Aorta (tissue), 5 donors: ENCODE data around the gene PI4KA. TPM values are rescaled to one million over a fixed set of nuclear protein-coding genes. Genes with fewer than 3 reads are reported as not detected.
"Not testable (repeated sequence)": the region's sequence is repeated elsewhere in the genome, so short reads cannot be mapped to it uniquely, and the experiment has no call there.

Experiments used
- ATAC-seq: fragments of 200-7000 bp; cut with Tn5 transposase; one replicate; pipeline ENCODE4 v1.9.1; 2022; ENCODE audit warnings: moderate library complexity; ENCODE audit not compliant: low FRiP score
- DNase-seq, 2 donors: peaks; one replicate each; pipeline ENCODE4 v3.0.0-alpha.2; 2020
- H3K27ac ChIP-seq, 2 donors: one replicate each; pipeline ENCODE4 v1.5.1; 2013; ENCODE audit warnings: low read length in 2 of 2, mild to moderate bottlenecking in 2 of 2, moderate library complexity in 2 of 2, control low read depth in 1 of 2, inconsistent platforms in 1 of 2, low read depth in 1 of 2
- H3K27me3 ChIP-seq, 2 donors: one replicate each; pipeline ENCODE4 v1.6.1; 2013; ENCODE audit warnings: control low read depth in 1 of 2, low read length in 1 of 2, mild to moderate bottlenecking in 1 of 2, moderate library complexity in 1 of 2; ENCODE audit not compliant: insufficient read depth in 2 of 2, control insufficient read depth in 1 of 2
- H3K36me3 ChIP-seq, 2 donors: one replicate each; pipeline ENCODE4 v1.6.1; 2013; ENCODE audit warnings: control low read depth in 1 of 2, low read length in 1 of 2, mild to moderate bottlenecking in 1 of 2; ENCODE audit not compliant: insufficient read depth in 2 of 2, control insufficient read depth in 1 of 2
- H3K4me1 ChIP-seq, 2 donors: one replicate each; pipeline ENCODE4 v1.6.1; 2013; ENCODE audit warnings: low read length in 2 of 2, control low read depth in 1 of 2, mild to moderate bottlenecking in 1 of 2, moderate library complexity in 1 of 2; ENCODE audit not compliant: insufficient read depth in 2 of 2, control insufficient read depth in 1 of 2
- H3K4me3 ChIP-seq, 2 donors: one replicate each; pipeline ENCODE4 v1.5.1; 2013; ENCODE audit warnings: low read length in 2 of 2, control low read depth in 1 of 2, mild to moderate bottlenecking in 1 of 2
- H3K9me3 ChIP-seq: one replicate; pipeline ENCODE4 v1.6.1; 2013; ENCODE audit warnings: mild to moderate bottlenecking, low read length; ENCODE audit not compliant: control insufficient read depth
- WGBS, 2 donors: extraction: QIAGEN DNeasy Blood & Tissue Kit; methylation state at CpG; one replicate each; pipeline ENCODE4 v1.1.7; 2013; 5-methylcytosine and 5-hydroxymethylcytosine counted together
- intact Hi-C, 2 donors: fragments of 100-400 bp; cut with DNase I; formaldehyde crosslinking; loops; one replicate each; pipeline versions ENCODE4 v1.14.2 to v1.15.0; 2022
- polyA plus RNA-seq, 2 donors: library from polyadenylated mRNA; stranded (reverse); fragments of 200-250 nt; gene quantifications; one replicate each; pipeline ENCODE4 v1.2.3, GENCODE V29; 2013
- total RNA-seq, 2 donors: library from RNA; stranded (reverse); fragmentation: NEBNext Ultra II Directional; extraction: Animal tissue kit (Norgen Biotek cat#: 25700); gene quantifications; one replicate each; pipeline ENCODE4 v1.2.1, GENCODE V29; 2021
- donor health status: healthy with polysubstance abuse.
- donor health status: Bipolar disorder and iron deficiency.
- donor health status: DM: no; HTN: no; CAD: no.
- donor health status: DM: no; HTN: no; CAD: no.
- donor health status: DM: yes; HTN: yes; CAD: no.

PI4KA gene
- total and polyA plus RNA-seq, 4 donors, result 21.9 to 107 (median 74.8) TPM

GRCh38 chr22:20672732-20673131, 185.9 kb downstream of the PI4KA start:
- Histone ChIP-seq H3K4me3 (no peak overlapping the region), H3K36me3 (no peaks in the 10 kb centered on the region), H3K9me3 (no peaks in the 10 kb centered on the region), H3K27ac (no peak overlapping the region), H3K27me3 (no peaks in the 10 kb centered on the region), H3K4me1 (no peaks in the 10 kb centered on the region)
- intact Hi-C loops, result no loop called here
- DNase-seq (no peak), ATAC-seq (no peak)
- WGBS, 2 donors, result 68 to 75% methylated on average over 3 of the region's 3 CpGs

GRCh38 chr22:20672082-20672424, 186.6 kb downstream of the PI4KA start:
- DNase-seq (no peak), ATAC-seq (no peak)
- intact Hi-C loops, result no loop called here
- 86 to 90% methylated on average over 5 of the region's 5 CpGs for WGBS, 2 donors
- Histone ChIP-seq H3K27ac (no peak overlapping the region), H3K9me3 (no peaks in the 10 kb centered on the region), H3K4me1 (no peaks in the 10 kb centered on the region), H3K36me3 (no peaks in the 10 kb centered on the region), H3K27me3 (no peaks in the 10 kb centered on the region), H3K4me3 (no peak overlapping the region)

GRCh38 chr22:20671409-20672081, 187.1 kb downstream of the PI4KA start:
- Histone ChIP-seq H3K9me3 (no peaks in the 10 kb centered on the region), H3K27ac (no peak overlapping the region), H3K27me3 (no peaks in the 10 kb centered on the region), H3K36me3 (no peaks in the 10 kb centered on the region), H3K4me3 (no peak overlapping the region), H3K4me1 (no peaks in the 10 kb centered on the region)
- DNase-seq (no peak), ATAC-seq (no peak)
- WGBS, 2 donors, result 81 to 85% methylated on average over 6 of the region's 6 CpGs
- intact Hi-C loops, result no loop called here

- DNase-seq, intact Hi-C loops, ATAC-seq, H3K4me3 ChIP-seq, H3K27me3 ChIP-seq, H3K36me3 ChIP-seq, H3K27ac ChIP-seq, H3K4me1 ChIP-seq, H3K9me3 ChIP-seq: not testable (repeated sequence)
- WGBS, 2 donors, result 41 to 48% methylated on average over 60 to 73 of the region's 73 CpGs
Measured at GRCh38 chr22:20670457-20671261, 188.0 kb downstream of the PI4KA start.

GRCh38 chr22:20669884-20670283, 188.7 kb downstream of the PI4KA start:
- H3K27ac ChIP-seq, intact Hi-C loops, DNase-seq, H3K4me3 ChIP-seq, ATAC-seq, H3K9me3 ChIP-seq, H3K4me1 ChIP-seq, H3K36me3 ChIP-seq, H3K27me3 ChIP-seq: not testable (repeated sequence)
- 81 to 90% methylated on average over 9 to 12 of the region's 13 CpGs for WGBS, 2 donors

GRCh38 chr22:20669471-20669870, 189.1 kb downstream of the PI4KA start:
- WGBS, 2 donors, result 82 to 87% methylated on average over 9 to 15 of the region's 15 CpGs
- ATAC-seq, DNase-seq, H3K4me1 ChIP-seq, intact Hi-C loops, H3K9me3 ChIP-seq, H3K27ac ChIP-seq, H3K36me3 ChIP-seq, H3K4me3 ChIP-seq, H3K27me3 ChIP-seq: not testable (repeated sequence)

- DNase-seq, result not testable (repeated sequence)
- 86% methylated on average over 12 to 13 of the region's 13 CpGs for WGBS, 2 donors
Measured at GRCh38 chr22:20668769-20669168, 189.8 kb downstream of the PI4KA start.

GRCh38 chr22:20668226-20668625, 190.4 kb downstream of the PI4KA start:
- DNase-seq, H3K27ac ChIP-seq, ATAC-seq, H3K36me3 ChIP-seq, H3K4me3 ChIP-seq, H3K4me1 ChIP-seq, H3K27me3 ChIP-seq, intact Hi-C loops, H3K9me3 ChIP-seq: not testable (repeated sequence)
- WGBS, 2 donors, result 74 to 85% methylated on average over 14 to 19 of the region's 27 CpGs

More at GRCh38 chr22:20668769-20669168, 189.8 kb downstream of the PI4KA start:
- H3K4me1 ChIP-seq, H3K27ac ChIP-seq, H3K9me3 ChIP-seq, ATAC-seq, H3K27me3 ChIP-seq, H3K4me3 ChIP-seq, intact Hi-C loops, H3K36me3 ChIP-seq: not testable (repeated sequence)

- H3K4me3 ChIP-seq, H3K9me3 ChIP-seq, ATAC-seq, H3K4me1 ChIP-seq, DNase-seq, H3K27me3 ChIP-seq, H3K36me3 ChIP-seq, H3K27ac ChIP-seq, intact Hi-C loops: not testable (repeated sequence)
- 72 to 73% methylated on average over 6 to 23 of the region's 27 CpGs for WGBS, 2 donors
Measured at GRCh38 chr22:20667548-20667947, 191.1 kb downstream of the PI4KA start.
